GM19324 (cell line): ENCODE data around the gene WRAP73.
A peak's percentile ranks its signal among the peaks of the same experiment; 100 is the strongest.
"Not testable (repeated sequence)": the region's sequence is repeated elsewhere in the genome, so short reads cannot be mapped to it uniquely, and the experiment has no call there.

ENCODE experiments used
- ATAC-seq: cut with Tn5 transposase; IDR thresholded peaks from one replicate; pipeline ENCODE4 v1.9.1; 2021; ENCODE audit warnings: mild to moderate bottlenecking, moderate library complexity; ENCODE audit not compliant: unreplicated experiment, low FRiP score

The WRAP73 gene

DNA sequence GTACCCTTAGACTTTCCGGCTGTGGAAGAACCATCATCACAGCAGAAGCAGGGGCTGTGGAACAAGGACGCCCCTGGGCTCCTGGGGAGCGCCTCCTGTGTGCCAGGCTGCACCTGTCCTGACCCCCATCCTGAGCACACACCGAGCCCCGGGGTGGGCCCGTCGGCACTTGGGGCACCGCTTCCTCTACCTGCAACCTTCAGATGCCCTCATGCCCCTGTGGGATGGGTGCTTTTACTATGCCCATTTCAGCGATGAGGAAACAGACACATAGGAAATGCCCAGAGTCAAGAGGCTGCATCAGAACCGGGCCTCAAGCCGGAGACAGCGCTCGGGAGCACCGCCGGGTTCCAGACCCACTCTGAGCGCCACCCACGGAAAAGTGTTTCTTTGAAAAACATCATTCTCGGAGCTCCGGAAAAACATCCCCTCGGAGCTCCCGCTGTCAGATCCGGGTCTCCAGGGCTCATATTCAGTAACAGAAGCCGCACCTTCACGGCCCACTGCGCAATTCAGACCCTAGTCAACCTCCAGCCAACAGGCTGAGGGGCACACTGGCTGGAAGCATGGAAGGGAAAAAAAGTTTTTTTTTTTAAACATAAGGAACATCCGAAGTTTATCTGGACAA, 17.1 kb downstream of the WRAP73 start:
- no peak for ATAC-seq

DNA sequence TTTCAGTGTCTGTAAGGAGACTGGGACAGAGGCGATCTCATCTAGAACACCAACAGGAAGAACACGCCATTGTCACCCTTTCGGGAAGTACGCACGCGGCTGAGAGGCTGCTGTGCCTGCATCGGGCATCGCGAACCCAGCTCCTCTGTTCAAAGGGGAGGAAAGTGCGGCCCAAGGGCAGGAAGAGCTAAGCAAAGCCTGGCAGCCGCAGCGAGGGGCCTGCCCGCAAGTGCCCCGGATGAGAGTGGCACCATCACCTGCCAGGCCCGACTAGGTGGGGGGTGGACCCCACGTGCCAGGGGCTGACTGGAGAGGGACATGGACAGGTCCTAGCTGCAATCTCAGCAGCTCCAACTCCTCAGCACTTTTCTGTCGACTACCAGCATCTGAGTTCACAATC, 17.6 kb downstream of the WRAP73 start:
- ATAC-seq, result no peak

GRCh38 chr1:3631320-3632260, 18.3 kb downstream of the WRAP73 start:
- ATAC-seq, result no peak

DNA sequence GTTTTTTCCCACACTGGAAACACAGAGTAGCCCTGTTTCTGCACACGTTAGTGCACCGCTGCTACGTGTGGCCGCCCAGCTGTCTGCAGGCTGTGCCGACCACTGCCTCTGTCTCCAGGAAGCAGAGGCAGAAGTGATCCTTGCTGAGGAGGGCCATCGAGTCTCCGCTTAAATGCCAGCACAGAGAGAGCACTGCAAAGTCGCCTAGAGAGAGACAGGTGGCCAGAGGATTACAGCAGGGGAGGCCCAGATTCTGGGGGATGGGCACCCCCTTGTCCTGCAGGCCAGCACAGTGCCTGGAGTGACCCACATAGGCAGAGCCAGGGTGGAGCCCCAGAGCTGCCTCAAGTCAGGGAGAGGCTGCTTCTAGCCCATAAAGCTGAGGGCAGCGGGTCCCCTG, 19.0 kb downstream of the WRAP73 start:
- ATAC-seq, result no peak

DNA sequence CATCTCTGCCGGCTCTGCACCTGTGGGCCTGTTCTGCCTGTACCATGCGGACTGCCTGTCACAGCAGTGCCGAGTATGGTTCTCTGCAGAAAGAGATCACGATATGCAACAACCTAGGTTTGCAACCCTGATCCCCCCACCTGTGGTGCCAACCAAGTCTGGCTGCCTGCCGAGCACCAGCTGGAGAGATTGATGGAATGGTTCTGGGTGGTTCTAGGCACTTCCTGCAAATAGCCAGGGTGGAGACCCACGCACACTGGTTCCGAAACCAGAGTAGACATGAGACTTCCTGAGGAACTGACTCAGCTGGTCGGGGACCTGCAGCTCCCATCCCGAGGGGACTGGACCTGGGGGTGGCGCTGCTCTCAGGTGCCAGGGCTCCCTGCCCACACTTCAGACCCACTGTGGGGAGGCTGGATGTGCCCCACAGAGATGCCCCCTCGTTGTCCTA, 19.7 kb downstream of the WRAP73 start:
- ATAC-seq, result no peak

DNA sequence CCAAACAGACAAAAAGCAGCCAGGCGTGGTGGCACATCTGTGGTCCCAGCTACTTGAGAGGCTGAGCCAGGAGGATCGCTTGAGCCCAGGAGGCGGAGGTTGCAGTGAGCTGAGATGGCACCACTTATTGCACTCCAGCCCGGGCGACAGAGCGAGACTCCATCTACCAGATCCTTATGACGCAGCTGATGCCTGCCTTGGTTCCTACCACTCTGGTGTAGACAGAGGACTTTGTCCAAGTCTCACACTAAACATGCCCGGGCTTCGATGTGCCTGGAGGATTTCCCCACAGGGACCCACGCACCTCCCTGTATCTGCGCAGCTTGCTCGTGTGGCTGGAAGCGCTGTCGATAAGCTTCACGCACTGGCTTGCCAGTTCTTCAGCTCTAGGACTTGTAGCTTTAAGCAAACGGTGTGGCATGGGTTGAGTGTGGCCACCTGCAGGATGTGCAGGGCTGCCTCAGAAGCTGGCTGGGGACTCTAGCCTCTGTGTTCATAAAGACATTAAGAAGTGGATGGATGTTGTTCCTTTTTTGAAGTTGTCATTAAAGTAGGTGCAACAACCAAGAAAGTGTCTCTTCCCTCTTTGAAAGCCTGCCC, 20.2 kb downstream of the WRAP73 start:
- no peak for ATAC-seq

DNA sequence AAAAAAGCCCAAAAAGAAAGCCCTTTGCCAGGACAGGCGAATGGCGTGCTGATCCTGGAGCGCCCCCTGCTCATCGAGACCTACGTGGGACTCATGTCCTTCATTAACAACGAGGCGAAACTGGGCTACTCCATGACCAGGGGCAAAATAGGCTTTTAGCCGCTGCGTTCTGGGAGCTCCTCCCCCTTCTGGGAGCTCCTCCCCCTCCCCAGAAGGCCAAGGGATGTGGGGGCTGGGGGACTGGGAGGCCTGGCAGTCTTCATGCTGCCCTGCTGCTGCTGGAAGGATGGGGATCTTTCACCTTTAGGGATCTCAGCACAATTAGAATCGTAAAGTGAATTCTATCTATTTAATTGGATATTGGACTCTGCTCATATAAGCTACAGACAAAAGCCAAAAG, 21.5 kb downstream of the WRAP73 start:
- ATAC-seq, result no peak

DNA sequence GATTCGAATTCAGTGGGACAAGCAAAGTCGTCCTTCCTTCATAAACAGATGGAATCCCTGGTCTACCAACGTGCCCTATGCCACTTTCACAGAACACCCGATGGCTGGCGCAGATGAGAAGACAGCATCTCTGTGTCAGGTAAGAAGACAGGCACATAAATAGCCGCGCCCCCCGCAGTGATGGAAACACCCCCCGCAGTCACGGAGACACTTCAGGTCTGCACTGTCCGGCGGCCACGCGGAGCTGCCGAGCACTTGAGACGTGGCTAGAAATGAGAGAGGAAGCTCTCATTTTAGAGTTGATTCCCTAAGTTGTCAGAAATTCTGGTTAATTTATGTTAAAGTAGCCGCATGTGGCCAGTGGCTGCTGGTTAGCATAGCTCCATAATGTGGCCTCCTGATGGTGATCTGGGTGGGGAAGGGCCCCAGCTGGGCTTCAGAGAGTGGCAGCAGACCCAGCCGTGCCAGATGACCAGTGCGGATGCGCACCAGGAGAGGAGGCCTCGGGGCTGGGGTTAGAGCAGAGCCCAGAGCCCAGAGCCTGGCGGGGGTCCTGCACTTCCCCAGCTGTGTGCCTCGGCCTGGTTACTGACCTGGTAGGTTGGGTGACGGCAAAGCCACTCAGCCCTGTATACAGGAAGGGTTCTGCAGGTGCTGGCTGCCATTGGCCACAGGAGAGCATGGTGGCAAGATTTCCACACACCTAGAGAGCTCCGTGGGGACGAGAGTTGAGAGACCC, 22.2 kb downstream of the WRAP73 start:
- no peak for ATAC-seq

- ATAC-seq, result no peak
Observed at GRCh38 chr1:3626025-3626424, 23.9 kb downstream of the WRAP73 start.

DNA sequence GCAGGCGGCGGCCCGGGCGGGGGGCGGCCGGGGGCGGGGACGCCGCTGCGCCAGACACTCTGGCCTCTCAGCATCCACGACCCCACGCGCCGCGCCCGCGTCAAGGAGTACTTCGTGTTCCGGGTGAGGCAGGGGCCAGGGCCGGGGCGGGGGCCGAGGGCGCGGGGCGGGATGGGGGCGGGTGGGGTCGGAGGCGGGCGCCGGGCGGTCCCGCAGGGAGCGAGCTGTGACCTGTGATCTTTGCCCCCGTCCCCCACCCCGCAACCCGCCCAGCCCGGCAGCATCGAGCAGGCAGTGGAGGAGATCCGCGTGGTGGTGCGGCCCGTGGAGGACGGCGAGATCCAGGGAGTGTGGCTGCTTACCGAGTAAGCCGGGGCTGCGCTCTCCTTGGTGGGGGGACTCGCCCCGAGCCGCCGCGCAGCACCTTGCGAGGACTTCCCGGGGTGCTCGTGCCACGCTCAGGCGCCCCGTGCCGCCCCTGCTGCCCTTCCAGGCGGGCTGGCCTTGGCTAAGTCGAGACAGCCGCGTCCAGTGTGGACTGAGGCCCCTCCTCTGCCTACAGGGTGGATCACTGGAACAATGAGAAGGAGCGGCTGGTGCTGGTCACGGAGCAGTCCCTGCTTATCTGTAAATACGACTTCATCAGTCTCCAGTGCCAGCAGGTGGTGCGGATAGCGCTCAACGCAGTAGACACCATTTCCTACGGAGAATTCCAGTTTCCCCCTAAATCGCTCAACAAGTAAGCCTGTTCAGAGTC, 24.6 kb downstream of the WRAP73 start:
- peak; percentile 7 for ATAC-seq

GRCh38 chr1:3624200-3625136, 25.4 kb downstream of the WRAP73 start, which contains the start of gene TPRG1L:
TSS of gene TPRG1L (plus strand) at chr1:3625015. CDS start at chr1:3625073, 58 bp downstream.
- peak; percentile 98 for ATAC-seq

GRCh38 chr1:3623441-3624199, 26.3 kb downstream of the WRAP73 start:
- ATAC-seq, result no peak

- not testable (repeated sequence) for ATAC-seq
Observed at GRCh38 chr1:3622102-3622501, 27.8 kb downstream of the WRAP73 start.

GRCh38 chr1:3621151-3621671, 28.7 kb downstream of the WRAP73 start:
- ATAC-seq, result not testable (repeated sequence)

DNA sequence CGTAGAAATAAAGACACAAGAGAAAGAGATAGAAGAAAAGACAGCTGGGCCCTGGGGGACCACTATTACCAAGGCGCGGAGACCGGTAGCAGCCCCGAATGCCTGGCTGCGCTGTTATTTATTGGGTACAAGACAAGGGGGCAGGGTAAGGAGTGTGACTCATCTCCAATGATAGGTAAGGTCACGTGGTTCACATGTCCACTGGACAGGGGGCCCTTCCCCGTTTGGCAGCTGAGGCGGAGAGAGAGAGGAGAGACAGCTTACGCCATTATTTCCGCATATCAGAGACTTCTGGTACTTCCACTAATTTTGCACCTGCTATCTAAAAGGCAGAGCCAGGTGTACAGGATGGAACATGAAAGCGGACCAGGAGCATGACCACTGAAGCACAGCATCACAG, 29.2 kb downstream of the WRAP73 start:
- no peak for ATAC-seq

DNA sequence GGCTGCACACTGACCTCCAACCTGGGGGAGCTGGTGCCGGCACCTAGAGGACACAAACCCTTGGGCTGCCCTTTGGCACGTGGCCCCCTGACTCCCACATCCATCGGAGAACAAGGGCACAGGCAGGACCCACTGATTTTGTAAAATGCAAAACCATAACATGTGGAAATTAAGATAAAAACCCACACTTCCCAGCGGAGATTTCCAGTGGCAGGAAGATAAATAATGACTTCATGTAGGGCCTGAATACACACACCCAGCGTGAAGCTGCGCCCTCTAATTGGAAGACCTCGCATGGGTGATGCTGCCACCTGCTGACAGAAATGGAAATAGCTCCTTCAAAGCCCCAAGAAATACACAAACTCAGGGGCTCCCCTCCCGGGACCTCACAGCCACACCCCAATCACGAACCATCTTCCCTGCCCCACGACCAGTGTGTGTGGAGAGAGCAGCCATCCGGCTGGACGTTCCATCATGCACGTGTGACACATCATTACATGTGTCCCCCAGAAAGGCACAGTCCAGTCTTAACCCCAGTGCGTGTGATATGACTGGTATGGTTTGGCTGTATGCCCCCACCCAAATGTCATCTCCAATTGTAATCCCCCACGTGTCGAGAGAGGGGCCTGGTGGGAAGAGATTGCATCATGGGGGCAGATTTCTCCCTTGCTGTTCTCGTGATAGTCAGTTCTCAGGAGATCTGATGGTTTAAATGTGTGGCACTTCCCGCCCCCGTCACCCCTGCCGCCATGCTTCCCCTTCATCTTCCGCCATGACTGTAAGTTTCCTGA, 30.8 kb downstream of the WRAP73 start:
- no peak for ATAC-seq

DNA sequence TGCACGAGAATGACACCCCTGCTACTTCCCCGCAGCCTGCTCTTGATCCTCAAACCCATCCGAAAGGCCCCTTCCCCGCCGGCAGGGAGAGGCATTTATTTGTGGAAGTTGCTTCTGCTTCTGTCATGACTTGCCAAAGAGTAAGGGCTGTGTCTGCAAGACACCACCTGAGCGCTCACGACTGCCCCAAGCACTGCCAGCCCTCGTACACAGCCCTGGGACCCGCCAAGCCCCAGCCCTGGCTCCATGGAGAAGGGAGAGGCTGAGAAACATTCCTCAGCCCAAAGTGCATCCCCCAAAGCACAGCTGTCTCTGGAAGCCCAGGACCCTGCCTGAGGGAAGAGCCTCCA, 31.4 kb downstream of the WRAP73 start:
- ATAC-seq, result no peak
